Measurements from ENCODE around the gene TBC1D8.

Gene TBC1D8

DNA sequence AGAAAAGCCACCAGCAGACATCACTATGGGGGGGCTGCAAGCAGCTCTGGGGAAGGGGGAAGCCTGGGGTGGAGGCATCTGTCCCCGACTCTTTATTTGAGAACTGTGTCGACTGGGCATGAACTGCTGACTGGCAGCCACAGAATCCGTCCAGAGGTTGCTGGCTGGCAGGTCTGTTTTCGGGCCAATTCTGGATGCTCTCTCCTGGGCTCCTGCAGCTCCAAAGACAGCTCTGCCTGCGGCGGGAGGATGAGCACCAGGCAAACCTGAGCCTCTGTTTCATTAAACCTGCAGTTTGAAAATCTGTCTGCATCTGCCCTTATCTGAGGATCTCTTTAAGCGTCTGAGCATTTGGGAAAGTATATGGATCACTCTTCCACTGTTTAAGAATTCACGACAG is 183.5 kb downstream of the TBC1D8 start:
- DNase-seq (ENCODE audit: low spot score), result no peak
- TF ChIP-seq, protein P1, sequence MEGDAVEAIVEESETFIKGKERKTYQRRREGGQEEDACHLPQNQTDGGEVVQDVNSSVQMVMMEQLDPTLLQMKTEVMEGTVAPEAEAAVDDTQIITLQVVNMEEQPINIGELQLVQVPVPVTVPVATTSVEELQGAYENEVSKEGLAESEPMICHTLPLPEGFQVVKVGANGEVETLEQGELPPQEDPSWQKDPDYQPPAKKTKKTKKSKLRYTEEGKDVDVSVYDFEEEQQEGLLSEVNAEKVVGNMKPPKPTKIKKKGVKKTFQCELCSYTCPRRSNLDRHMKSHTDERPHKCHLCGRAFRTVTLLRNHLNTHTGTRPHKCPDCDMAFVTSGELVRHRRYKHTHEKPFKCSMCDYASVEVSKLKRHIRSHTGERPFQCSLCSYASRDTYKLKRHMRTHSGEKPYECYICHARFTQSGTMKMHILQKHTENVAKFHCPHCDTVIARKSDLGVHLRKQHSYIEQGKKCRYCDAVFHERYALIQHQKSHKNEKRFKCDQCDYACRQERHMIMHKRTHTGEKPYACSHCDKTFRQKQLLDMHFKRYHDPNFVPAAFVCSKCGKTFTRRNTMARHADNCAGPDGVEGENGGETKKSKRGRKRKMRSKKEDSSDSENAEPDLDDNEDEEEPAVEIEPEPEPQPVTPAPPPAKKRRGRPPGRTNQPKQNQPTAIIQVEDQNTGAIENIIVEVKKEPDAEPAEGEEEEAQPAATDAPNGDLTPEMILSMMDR (conservative IDR thresholded peaks at IDR 0.05; ENCODE audit: low read depth), result no peak
- CTCF ChIA-PET, result no interaction called here
- no peak overlapping the region for H3K27ac ChIP-seq
- POLR2A ChIA-PET (ENCODE audit: low non-redundant PET), result no interaction called here

DNA sequence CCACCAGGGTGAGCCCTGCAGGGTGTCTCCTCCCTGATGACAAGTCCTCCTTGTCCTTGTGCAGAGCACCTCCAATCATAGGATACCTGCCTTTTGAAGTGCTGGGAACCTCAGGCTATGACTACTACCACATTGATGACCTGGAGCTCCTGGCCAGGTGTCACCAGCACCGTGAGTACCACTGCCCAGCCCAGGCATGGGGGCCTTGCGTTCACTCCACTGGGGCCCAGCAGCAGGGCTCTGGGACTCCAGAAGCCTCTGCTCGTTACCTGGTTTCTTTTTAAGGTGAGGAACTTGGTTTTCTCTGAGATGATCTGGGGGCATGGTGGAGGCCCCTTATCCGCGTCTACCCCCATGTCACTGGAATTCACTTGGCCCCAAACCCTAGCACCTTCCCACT is 185.6 kb downstream of the TBC1D8 start:
- CTCF ChIA-PET, result no interaction called here

DNA sequence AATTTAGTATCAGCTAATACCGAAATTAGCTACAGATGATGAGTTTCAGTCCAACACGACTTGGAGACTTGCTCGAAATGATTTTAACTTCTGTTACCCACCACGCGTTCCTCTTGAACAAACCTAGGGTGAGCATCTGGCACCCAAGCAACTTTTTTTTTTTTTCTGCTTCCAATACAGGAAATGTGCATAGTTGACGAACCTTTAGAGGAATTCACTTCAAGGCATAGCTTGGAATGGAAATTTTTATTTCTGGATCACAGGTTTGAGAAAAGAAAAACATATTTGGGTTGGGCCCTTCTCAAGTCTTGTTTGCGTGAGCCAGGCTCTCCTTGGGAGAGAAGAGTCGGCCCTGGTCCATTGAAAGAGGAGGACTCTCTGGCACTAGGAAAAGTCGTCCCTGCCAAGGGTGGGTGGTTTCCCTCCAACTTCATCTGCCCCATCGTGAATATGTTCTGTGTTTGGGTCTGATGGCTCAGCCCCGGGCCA is 186.5 kb downstream of the TBC1D8 start:
- ChIA-PET CTCF (no interaction called here), POLR2A (ENCODE audit: low non-redundant PET) (no interaction called here)

More for the DNA sequence above, 185.6 kb downstream of the TBC1D8 start:
- no peak for DNase-seq (ENCODE audit: low spot score)
- no peak overlapping the region for H3K27ac ChIP-seq
- TF ChIP-seq, protein P1 (conservative IDR thresholded peaks at IDR 0.05; ENCODE audit: low read depth), result no peak
- POLR2A ChIA-PET (ENCODE audit: low non-redundant PET), result no interaction called here

DNA sequence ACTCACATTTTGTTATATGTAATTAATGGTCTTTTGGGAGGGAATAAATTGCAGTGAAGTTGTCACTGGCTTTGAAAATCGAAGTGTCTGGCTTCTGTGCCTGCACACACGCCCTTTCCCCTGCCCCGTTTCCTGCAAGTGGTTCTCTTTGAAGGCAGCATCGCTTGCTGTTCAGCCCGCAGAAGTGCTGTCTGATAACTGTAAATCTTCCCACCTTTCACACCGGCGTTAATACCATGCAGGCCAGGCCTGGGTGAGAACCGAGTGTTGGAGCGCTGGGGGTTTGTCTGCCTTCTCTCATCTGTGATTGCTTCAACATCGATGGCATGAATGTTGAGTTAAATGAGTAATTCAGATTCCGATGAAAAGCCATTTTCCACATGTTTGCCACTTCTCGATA is 187.0 kb downstream of the TBC1D8 start:
- ChIA-PET CTCF (no interaction called here), POLR2A (ENCODE audit: low non-redundant PET) (no interaction called here)
- TF ChIP-seq, protein P1 (conservative IDR thresholded peaks at IDR 0.05; ENCODE audit: low read depth), result no peak
- no peak for DNase-seq (ENCODE audit: low spot score)
- H3K27ac ChIP-seq, result no peak overlapping the region

More for the DNA sequence above, 186.5 kb downstream of the TBC1D8 start:
- H3K27ac ChIP-seq, result no peak overlapping the region
- no peak for DNase-seq (ENCODE audit: low spot score)
- TF ChIP-seq, protein P1 (conservative IDR thresholded peaks at IDR 0.05; ENCODE audit: low read depth), result no peak

DNA sequence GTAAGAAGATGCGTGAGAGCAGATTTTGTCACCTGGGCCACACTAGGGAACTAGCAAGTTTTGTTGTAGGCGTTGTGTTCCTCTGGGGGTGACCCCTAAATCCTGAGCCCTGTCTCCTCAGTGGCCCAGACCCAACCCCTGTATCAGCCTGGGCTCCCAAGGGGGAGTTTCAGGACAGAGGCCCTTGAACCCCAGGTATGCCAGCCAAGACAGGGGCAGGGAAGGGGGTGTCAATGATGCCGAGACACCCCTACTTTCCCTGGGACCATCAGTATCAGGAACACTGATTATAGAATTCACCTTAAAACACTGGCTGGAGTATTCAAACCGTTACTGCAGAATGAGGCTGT is 188.2 kb downstream of the TBC1D8 start:
- TF ChIP-seq, protein P1 (conservative IDR thresholded peaks at IDR 0.05; ENCODE audit: low read depth), result no peak
- H3K27ac ChIP-seq, result no peak overlapping the region
- DNase-seq (ENCODE audit: low spot score), result no peak
- ChIA-PET POLR2A (ENCODE audit: low non-redundant PET) (no interaction called here), CTCF (no interaction called here)

DNA sequence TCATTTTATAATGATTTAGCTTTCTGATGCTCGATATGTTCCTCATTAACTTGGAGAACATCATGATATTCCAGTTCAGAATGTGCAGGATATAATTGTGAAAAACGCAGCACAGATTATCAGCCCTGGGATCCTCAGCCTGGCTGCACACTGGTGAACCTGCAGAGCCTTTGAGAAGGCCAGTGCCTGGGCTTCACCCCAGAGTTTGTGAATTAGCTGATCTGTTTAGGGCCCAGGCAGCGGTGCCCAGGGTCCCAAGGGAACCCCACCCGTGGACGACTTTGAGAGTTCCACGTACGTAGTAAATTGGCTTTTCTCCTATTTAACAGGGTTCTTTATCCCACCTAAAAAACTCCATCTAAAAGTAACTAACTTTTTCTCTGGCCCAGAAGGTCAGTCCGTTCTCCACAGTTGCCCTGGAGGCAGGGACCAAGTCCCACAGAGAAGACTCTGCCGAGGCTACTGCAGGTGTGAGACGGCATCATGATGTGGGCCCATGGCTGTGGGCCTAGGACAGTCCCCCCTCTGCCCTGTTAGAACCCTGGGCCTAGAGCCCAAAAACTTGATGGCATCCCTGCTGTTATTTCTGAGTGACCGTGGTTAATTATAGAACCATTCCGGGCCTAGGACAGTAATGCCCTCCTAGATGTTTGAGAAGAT is 188.7 kb downstream of the TBC1D8 start:
- TF ChIP-seq, protein P1 (conservative IDR thresholded peaks at IDR 0.05; ENCODE audit: low read depth), result no peak
- no peak for DNase-seq (ENCODE audit: low spot score)
- ChIA-PET CTCF (no interaction called here), POLR2A (ENCODE audit: low non-redundant PET) (no interaction called here)
- H3K27ac ChIP-seq, result no peak overlapping the region
